AG09309 (cell line): Measurements from ENCODE around the gene DNAH9.

Experiments used
- DNase-seq: peaks from one replicate; pipeline ENCODE4 v3.0.0-alpha.2; 2010; ENCODE audit warnings: low read depth
- H3K4me3 ChIP-seq: 2 replicates; pipeline ENCODE4 v1.5.1; 2011; ENCODE audit warnings: mild to moderate bottlenecking, low read depth, low read length, moderate library complexity; ENCODE audit not compliant: control insufficient read depth
- CTCF ChIP-seq: IDR thresholded peaks from 2 replicates; pipeline ENCODE4 v1.5.1; 2011; ENCODE audit warnings: mild to moderate bottlenecking, low read depth, low read length, inconsistent platforms; ENCODE audit not compliant: insufficient read depth, control insufficient read depth; ENCODE audit errors: missing control alignments

The DNAH9 gene

GRCh38 chr17:11922638-11923037, 324.4 kb downstream of the DNAH9 start:
- TF ChIP-seq CTCF, result no peak
- H3K4me3 ChIP-seq, result no peak overlapping the region
- DNase-seq, result no peak

GRCh38 chr17:11924076-11924475, 325.8 kb downstream of the DNAH9 start:
- DNase-seq, result no peak
- TF ChIP-seq CTCF, result no peak
- no peak overlapping the region for H3K4me3 ChIP-seq

GRCh38 chr17:11925262-11926021, 327.2 kb downstream of the DNAH9 start:
- TF ChIP-seq CTCF, result no peak
- H3K4me3 ChIP-seq, result no peak overlapping the region
- no peak for DNase-seq

- H3K4me3 ChIP-seq, result no peak overlapping the region
- DNase-seq, result no peak
- TF ChIP-seq CTCF, result no peak
These were observed 330.2 kb downstream of the DNAH9 start for GRCh38 chr17:11928436-11928835.

GRCh38 chr17:11932337-11932898, 334.1 kb downstream of the DNAH9 start:
- DNase-seq, result no peak
- no peak for TF ChIP-seq CTCF
- H3K4me3 ChIP-seq, result no peak overlapping the region

- peak; percentile 59 for TF ChIP-seq CTCF
- no peak for DNase-seq
- no peak overlapping the region for H3K4me3 ChIP-seq
These were observed 337.6 kb downstream of the DNAH9 start for GRCh38 chr17:11935734-11936406.
